MM.1S (cell line): ENCODE results near the gene DSC1.

Source experiments
- CTCF ChIP-seq: fragments of 300-600 bp; sonication (generic); IDR thresholded peaks from 2 replicates; pipeline ENCODE4 v1.5.1; 2016; ENCODE audit warnings: antibody characterized with exemption, low read length, mixed read lengths
- EZH2 ChIP-seq: fragments of 300-600 bp; sonication (generic); optimal IDR thresholded peaks from 2 replicates; pipeline ENCODE3; 2017; ENCODE audit warnings: low read depth, mild to moderate bottlenecking, antibody characterized with exemption, low read length, mixed read lengths

GRCh38 chr18:31125878-31126277, 36.8 kb downstream of the DSC1 start:
- TF ChIP-seq CTCF: no peak
- no peak for TF ChIP-seq EZH2
